Stimulated activated CD8-positive, alpha-beta memory T cell treated with anti-CD3 and anti-CD28 coated beads, Interleukin-4, amount 100 ng/mL, for 48 hours (primary cell): ENCODE results near the gene CTF1.
"Not testable (repeated sequence)": the region's sequence is repeated elsewhere in the genome, so short reads cannot be mapped to it uniquely, and the experiment has no call there.

Source experiments
- DNase-seq: peaks from one replicate; pipeline ENCODE4 v3.0.0-alpha.2; 2020

CTF1 gene

GRCh38 chr16:30888856-30889499 lies 7.4 kb upstream of the CTF1 start:
- DNase-seq: no peak

DNA sequence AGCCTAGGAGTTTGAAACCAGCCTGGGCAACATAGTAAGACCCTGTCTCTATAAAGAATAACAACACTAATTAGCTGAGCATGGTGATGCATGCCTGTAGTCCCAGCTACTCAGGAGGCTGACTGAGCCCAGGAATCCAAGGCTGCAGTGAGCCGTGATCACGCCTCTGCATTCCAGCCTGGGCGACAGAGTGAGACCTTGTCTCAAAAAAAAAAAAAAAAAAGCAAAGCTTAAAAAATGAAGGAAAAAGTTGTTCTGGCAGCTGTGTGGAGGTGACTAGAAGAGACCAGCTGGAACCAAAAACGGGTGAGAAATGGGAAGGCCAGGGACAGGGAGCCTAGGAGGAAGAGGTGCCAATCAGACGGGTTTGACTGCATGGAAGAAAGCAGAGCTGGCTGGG lies 6.7 kb upstream of the CTF1 start:
- DNase-seq: no peak

- DNase-seq: not testable (repeated sequence)
These were observed 5.2 kb upstream of the CTF1 start for GRCh38 chr16:30891043-30891823.

DNA sequence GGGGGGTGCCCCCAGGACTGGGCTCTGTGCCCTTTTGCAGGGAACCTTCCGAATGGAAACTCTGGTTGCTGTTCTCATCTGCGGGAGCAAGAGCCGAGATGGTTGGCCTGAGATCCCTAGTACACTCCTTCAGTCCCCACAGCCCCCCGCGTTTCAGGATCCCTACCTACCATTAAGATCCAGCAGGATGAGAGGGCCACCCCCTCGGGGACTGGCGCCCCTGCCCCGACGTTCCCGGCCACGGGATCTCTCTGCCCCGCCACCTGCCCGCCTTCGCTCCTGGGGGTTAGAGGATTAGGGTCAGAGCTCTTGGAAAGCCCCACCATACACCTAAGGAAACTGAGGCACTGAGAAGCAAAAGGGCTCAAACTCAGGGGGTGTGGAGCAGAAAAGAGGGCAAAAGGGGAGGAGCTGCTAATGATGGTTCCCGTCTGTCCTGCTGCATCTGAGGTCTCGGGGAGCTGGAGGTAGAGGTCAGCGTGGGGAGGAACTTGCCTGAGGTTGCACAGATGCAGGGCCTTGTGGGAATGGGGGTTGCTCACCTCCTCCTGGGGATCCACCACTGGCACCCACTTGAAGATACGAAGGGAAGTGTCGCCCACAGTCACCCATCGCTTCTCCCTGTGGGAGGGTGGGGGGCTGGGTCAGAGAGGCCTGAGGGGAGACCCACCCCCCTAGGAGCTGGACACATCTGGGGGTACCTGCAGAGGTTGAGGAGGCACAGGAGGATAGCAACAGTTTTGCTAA lies 3.6 kb upstream of the CTF1 start:
- DNase-seq: peak; percentile 29

DNA sequence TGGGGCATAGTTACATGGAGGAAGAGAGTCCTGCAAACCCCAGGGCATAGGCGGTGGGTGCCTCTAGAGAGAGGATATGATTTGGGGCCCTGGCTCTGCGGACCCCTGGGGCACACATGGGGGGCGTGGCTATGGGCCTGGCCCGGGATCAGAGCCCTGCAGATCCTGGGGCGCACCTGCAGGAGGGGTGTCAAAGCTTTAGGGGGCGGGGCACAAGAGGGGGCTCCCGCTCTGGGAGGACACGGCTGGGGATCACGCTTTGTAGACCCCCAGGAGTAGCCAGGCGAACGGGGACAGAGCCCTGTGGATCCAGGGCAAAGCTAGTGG lies 3.0 kb upstream of the CTF1 start:
- peak; percentile 50 for DNase-seq

- peak; percentile 92 for DNase-seq
These were observed 2.5 kb upstream of the CTF1 start, which contains the start of gene BCL7C for GRCh38 chr16:30893744-30894539. Gene BCL7C (minus strand): TSS chr16:30894077. CDS start chr16:30893944, 133 bp downstream.

GRCh38 chr16:30894540-30895368 lies 1.7 kb upstream of the CTF1 start:
- DNase-seq: no peak

GRCh38 chr16:30895627-30896260 lies 670 bp upstream of the CTF1 start:
- DNase-seq: no peak

DNA sequence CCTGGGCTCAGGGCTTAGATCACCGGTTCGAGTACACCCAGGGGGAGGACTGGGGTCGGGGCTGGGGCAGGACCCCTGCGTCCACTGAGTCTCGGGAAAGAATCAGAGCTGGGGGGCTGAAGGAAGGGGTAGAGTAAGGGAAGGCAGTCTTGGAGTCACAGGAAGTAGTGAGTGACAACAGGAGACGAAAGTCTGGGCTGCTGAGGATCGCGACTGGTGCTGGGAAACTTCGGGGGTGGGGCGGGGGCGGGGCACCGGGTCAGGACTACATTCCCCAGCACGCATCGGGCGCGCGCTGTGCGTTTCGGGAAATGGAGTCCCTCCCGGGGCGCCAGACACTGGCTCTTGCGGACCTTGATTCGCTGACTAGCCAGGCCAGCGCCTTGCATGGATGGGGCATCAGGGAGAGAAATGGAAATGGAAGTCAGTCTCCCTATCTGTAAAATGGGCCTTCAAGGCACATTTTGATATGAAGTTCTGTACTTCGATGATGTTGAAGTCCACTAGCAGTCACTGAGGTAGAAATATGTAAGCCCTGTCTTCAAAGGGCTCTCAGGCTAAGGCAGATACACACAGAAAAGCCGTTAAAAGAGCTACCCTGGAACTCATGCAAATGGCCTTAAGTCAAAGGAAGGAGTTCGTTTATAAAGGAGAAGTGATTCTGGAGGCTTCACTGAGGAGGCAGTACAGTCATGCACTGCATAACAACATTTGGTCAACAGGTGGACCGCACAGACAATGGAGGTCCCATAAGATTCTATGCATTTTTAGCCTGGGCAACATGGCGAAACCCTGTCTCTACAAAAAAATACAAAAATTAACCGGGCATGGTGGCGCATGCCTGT lies 697 bp downstream of the CTF1 start:
- peak; percentile 87 for DNase-seq

- DNase-seq: no peak
These were observed 3.4 kb downstream of the CTF1 start for GRCh38 chr16:30899794-30900193.

DNA sequence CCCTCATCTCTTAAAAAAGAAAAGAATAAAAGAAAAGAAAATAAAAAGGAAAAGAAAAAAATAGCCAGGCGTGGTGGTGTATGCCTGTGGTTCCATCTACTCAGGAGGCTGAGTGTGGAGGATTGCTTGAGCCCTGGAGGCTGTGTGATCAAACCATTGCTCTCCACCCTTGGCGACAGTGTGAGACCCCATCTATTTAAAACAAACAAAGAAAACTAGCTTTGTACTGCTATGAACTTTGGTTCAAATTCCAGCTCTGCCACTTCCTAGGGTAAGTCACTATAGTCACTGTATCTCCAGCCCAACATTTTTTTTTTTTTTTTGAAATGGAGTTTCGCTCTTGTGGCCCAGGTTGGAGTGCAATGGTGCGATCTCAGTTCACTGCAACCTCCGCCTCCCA lies 4.2 kb downstream of the CTF1 start:
- DNase-seq: no peak

DNA sequence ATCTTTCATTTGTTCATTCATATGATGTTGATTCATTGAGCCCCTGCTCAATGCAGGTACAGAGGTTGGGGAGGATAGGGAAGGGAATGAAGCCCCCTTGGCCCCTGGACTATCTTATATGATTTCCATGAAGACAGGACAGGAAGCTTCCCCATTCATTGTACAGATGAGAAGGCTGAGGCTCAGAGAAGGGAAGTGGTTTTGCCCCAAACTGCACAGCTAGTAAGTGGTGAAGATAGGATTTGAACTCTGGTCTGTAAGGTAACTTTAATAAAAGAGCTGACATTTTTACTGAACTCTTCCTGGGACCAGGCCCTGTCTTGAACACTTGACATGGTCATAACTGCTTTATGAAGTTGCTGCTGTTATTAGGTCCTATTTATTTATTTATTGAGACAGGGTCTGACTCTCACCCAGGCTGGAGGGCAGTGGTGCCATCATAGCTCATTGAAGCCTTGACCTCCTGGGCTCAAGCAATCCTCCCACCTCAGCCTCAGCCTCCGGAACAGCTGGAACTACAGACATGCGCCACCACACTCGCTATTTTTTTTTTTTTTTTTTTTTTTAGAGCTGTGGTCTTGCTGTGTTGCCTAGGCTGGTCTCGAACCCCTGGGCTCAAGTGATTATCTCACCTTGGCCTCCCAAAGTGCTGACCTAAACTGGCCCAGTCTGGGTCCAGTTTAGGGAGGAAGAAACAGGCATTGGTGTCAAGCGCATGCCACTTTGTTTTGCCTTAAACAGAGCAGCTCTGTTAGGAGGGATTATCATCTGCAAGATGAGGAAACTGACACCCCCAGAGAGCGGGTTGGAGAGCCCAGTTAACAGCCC lies 5.0 kb downstream of the CTF1 start:
- peak; percentile 48 for DNase-seq

DNA sequence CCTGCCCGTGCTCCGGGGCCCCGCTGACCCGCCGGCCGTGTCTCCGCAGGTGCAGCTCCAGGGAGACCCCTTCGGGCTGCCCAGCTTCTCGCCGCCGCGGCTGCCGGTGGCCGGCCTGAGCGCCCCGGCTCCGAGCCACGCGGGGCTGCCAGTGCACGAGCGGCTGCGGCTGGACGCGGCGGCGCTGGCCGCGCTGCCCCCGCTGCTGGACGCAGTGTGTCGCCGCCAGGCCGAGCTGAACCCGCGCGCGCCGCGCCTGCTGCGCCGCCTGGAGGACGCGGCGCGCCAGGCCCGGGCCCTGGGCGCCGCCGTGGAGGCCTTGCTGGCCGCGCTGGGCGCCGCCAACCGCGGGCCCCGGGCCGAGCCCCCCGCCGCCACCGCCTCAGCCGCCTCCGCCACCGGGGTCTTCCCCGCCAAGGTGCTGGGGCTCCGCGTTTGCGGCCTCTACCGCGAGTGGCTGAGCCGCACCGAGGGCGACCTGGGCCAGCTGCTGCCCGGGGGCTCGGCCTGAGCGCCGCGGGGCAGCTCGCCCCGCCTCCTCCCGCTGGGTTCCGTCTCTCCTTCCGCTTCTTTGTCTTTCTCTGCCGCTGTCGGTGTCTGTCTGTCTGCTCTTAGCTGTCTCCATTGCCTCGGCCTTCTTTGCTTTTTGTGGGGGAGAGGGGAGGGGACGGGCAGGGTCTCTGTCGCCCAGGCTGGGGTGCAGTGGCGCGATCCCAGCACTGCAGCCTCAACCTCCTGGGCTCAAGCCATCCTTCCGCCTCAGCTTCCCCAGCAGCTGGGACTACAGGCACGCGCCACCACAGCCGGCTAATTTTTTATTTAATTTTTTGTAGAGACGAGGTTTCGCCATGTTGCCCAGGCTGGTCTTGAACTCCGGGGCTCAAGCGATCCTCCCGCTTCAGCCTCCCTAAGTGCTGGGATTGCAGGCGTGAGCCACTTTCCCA lies 5.9 kb downstream of the CTF1 start:
- peak; percentile 69 for DNase-seq

- peak; percentile 40 for DNase-seq
These were observed 6.6 kb downstream of the CTF1 start for GRCh38 chr16:30903002-30903401.

- DNase-seq: peak; percentile 32
These were observed 7.2 kb downstream of the CTF1 start for GRCh38 chr16:30903596-30903995.

DNA sequence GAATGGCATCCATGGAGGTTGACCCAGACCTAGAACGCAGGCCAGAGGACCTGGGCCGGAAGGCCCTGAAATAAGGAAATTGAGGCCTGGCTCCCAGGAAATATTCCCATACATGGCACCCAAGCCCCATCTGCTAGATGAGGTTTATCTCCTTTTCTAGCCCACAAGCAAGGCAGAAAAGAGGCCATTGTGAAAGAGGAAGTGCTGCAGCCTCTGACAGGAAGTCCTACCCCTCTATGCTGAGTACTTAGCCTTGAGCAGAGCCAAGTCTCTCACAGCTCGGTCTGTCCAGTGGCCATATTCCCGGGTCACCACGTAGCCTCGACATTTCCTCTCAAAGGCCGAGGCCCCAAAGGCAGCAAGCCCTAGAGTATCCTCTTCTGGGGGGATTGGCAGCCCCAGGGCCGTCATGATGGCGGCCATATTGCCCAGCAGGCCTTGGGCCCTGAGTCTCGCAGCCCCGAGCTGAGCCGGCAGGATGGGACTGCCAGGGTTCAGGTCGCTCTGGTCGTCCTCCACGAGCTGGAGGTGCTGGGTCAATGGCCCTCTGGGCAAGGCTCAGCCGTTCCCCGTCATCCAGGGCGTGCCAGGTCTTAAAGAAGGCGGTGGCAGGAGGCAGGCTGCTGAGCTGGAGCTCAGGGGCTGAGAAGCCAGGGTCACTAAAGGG lies 7.8 kb downstream of the CTF1 start:
- no peak for DNase-seq

DNA sequence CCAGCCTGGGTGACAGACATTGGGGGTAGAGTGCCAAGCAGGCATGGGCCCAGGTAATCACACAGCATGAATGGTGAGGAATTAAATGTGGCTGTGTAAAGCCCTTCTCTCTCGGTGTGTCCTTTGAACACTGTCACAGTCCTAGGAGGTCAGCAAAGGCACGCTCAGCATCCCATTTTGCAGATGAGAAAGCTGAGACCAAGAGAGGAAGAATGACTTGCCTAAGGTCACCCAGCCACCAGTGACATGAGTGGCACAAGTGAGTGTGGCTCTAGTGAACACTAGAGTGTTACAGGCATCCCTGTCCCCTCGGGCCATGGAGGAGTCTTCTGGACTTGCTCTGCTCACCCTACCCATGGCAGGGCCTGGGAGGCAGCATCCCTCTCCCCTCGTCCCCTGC lies 10.7 kb downstream of the CTF1 start:
- no peak for DNase-seq
